CD14-positive monocyte (primary cell): ENCODE measurements around the gene WFIKKN2. TPM values are rescaled to one million over a fixed set of nuclear protein-coding genes. Genes with fewer than 3 reads are reported as not detected.

Source experiments
- DNase-seq, 3 donors: peaks; one replicate each; pipeline ENCODE4 v3.0.0-alpha.2; 2011 to 2022
- H2AFZ ChIP-seq: 2 replicates; pipeline ENCODE4 v1.6.0; 2012; ENCODE audit warnings: mild to moderate bottlenecking, low read depth, low read length, inconsistent platforms; ENCODE audit not compliant: insufficient read depth, poor library complexity, severe bottlenecking
- H3K27ac ChIP-seq, 2 donors: 1 replicate in 1 of 2; 2 replicates in 1 of 2; pipeline ENCODE4 v1.5.1; 2012 to 2013; ENCODE audit warnings: low read length in 2 of 2, control low read depth in 1 of 2, inconsistent platforms in 1 of 2, low read depth in 1 of 2, mild to moderate bottlenecking in 1 of 2
- H3K27me3 ChIP-seq, 2 donors: one replicate each; pipeline versions ENCODE4 v1.6.0 to v1.6.1; 2011 to 2013; ENCODE audit warnings: low read length in 2 of 2; ENCODE audit not compliant: control insufficient read depth in 2 of 2, insufficient read depth in 2 of 2
- H3K36me3 ChIP-seq, 2 donors: replicated peaks in 1 of 2; 1 replicate in 1 of 2; 2 replicates in 1 of 2; pipeline versions ENCODE4 v1.5.1 to v1.6.1; 2012 to 2013; ENCODE audit warnings: low read length in 2 of 2, control low read depth in 1 of 2, inconsistent platforms in 1 of 2, mild to moderate bottlenecking in 1 of 2; ENCODE audit not compliant: insufficient read depth in 2 of 2, control insufficient read depth in 1 of 2
- H3K4me1 ChIP-seq, 2 donors: 1 replicate in 1 of 2; 2 replicates in 1 of 2; pipeline versions ENCODE4 v1.5.1 to v1.6.1; 2012 to 2013; ENCODE audit warnings: low read length in 2 of 2, control low read depth in 1 of 2, inconsistent platforms in 1 of 2, mild to moderate bottlenecking in 1 of 2, moderate library complexity in 1 of 2; ENCODE audit not compliant: insufficient read depth in 2 of 2, control insufficient read depth in 1 of 2
- H3K4me2 ChIP-seq: replicated peaks from 2 replicates; pipeline ENCODE3; 2012; ENCODE audit warnings: low read length, moderate library complexity, mild to moderate bottlenecking; ENCODE audit not compliant: poor library complexity, severe bottlenecking; ENCODE audit errors: extremely low read depth
- H3K4me3 ChIP-seq, 3 experiments: fragments of 200-600 bp in 1 of 3; sonication (generic) in 1 of 3; replicated peaks in 1 of 3; 1 replicate in 2 of 3; 2 replicates in 1 of 3; pipeline ENCODE4 v1.5.1; 2011 to 2013; ENCODE audit warnings: low read length in 3 of 3, mild to moderate bottlenecking in 3 of 3, control low read depth in 2 of 3, low read depth in 2 of 3, inconsistent platforms in 1 of 3, moderate library complexity in 1 of 3
- H3K79me2 ChIP-seq: 2 replicates; pipeline ENCODE4 v1.6.0; 2012; ENCODE audit warnings: mild to moderate bottlenecking, control low read depth, inconsistent platforms, low read length, moderate library complexity; ENCODE audit not compliant: insufficient read depth
- H3K9ac ChIP-seq: 2 replicates; pipeline ENCODE4 v1.6.0; 2017; ENCODE audit warnings: low read length, mild to moderate bottlenecking; ENCODE audit not compliant: insufficient read depth, poor library complexity, severe bottlenecking
- H3K9me3 ChIP-seq, 2 donors: replicated peaks in 1 of 2; 1 replicate in 1 of 2; 2 replicates in 1 of 2; pipeline versions ENCODE4 v1.5.1 to v1.6.1; 2012 to 2013; ENCODE audit warnings: low read length in 2 of 2, control low read depth in 1 of 2; ENCODE audit not compliant: control insufficient read depth in 1 of 2, insufficient read depth in 1 of 2
- H4K20me1 ChIP-seq: 2 replicates; pipeline ENCODE4 v1.6.0; 2012; ENCODE audit warnings: mild to moderate bottlenecking, low read length, control low read depth, moderate library complexity; ENCODE audit not compliant: insufficient read depth
- H3K27ac Mint-ChIP-seq, 7 donors: one replicate each; pipeline ENCODE4 v1.8.0; 2020; ENCODE audit warnings: mild to moderate bottlenecking in 7 of 7, mixed read lengths in 7 of 7, moderate library complexity in 6 of 7, inconsistent platforms in 2 of 7
- H3K27me3 Mint-ChIP-seq, 3 donors: one replicate each; pipeline ENCODE4 v1.8.0; 2021 to 2022; ENCODE audit warnings: low read depth in 3 of 3, mild to moderate bottlenecking in 3 of 3, mixed read lengths in 3 of 3, moderate library complexity in 3 of 3, inconsistent platforms in 1 of 3
- H3K36me3 Mint-ChIP-seq, 2 donors: one replicate each; pipeline ENCODE4 v1.8.0; 2020; ENCODE audit warnings: mixed read lengths in 2 of 2, inconsistent platforms in 1 of 2, mild to moderate bottlenecking in 1 of 2
- H3K4me1 Mint-ChIP-seq: one replicate; pipeline ENCODE4 v1.8.0; 2020; ENCODE audit warnings: mild to moderate bottlenecking, mixed read lengths
- H3K4me3 Mint-ChIP-seq, 2 donors: one replicate each; pipeline ENCODE4 v1.8.0; 2020; ENCODE audit warnings: mild to moderate bottlenecking in 2 of 2, mixed read lengths in 2 of 2, moderate library complexity in 1 of 2
- H3K9me3 Mint-ChIP-seq, 7 donors: one replicate each; pipeline ENCODE4 v1.8.0; 2020 to 2022; ENCODE audit warnings: mixed read lengths in 7 of 7, mild to moderate bottlenecking in 6 of 7, moderate library complexity in 6 of 7, inconsistent platforms in 2 of 7
- CTCF ChIP-seq: fragments of 200-600 bp; IDR thresholded peaks from one replicate; pipeline ENCODE4 v1.8.0; 2022; ENCODE audit warnings: antibody characterized with exemption, mild to moderate bottlenecking
- WGBS: methylation state at CpG from one replicate; pipeline ENCODE4 v1.1.5; 2013; ENCODE audit warnings: missing lambda C conversion rate; ENCODE audit not compliant: insufficient coverage; 5-methylcytosine and 5-hydroxymethylcytosine counted together
- intact Hi-C, 2 donors: fragments of 100-400 bp; cut with micrococcal nuclease; formaldehyde crosslinking; loops; one replicate each; pipeline versions ENCODE4 v1.15.0 to v1.15.1; 2023
- polyA plus RNA-seq, 3 donors: library from polyadenylated mRNA; depleted of rRNA in 1 of 3; unstranded in 2 of 3; stranded (reverse) in 1 of 3; fragments of 300-500 nt in 2 of 3; fragments of >200 nt in 1 of 3; fragmentation: Illumina TruSeq in 2 of 3; gene quantifications; 1 replicate in 2 of 3; 2 replicates in 1 of 3; pipeline ENCODE4 v1.2.3, GENCODE V29; 2012 to 2021

WFIKKN2 gene
- polyA plus RNA-seq, 3 donors: 0.03 TPM; not detected in 2

GRCh38 chr17:50818921-50819657 lies 16.3 kb upstream of the WFIKKN2 start:
- H2AFZ ChIP-seq: no peak overlapping the region
- no peak overlapping the region for H3K4me3 Mint-ChIP-seq
- H3K9me3 Mint-ChIP-seq: peaks cover 0 to 7% (median 0%) of the 10 kb centered on the region in 7 donors
- no peaks in the 10 kb centered on the region for H3K27me3 ChIP-seq
- no peak for TF ChIP-seq CTCF
- H3K4me1 Mint-ChIP-seq: peaks cover 21% of the 10 kb centered on the region
- no peaks in the 10 kb centered on the region for H3K79me2 ChIP-seq
- no peaks in the 10 kb centered on the region for H3K36me3 Mint-ChIP-seq
- no peak overlapping the region for H3K9ac ChIP-seq
- H4K20me1 ChIP-seq: no peaks in the 10 kb centered on the region
- H3K27ac Mint-ChIP-seq: no peak overlapping the region
- no peak overlapping the region for H3K4me3 ChIP-seq
- no peak overlapping the region for H3K4me2 ChIP-seq
- peaks cover 10 to 12% of the 10 kb centered on the region in 2 donors for H3K4me1 ChIP-seq
- no peak for DNase-seq
- H3K9me3 ChIP-seq: peaks cover 0 to 3% of the 10 kb centered on the region in 2 donors
- intact Hi-C loops: no loop called here
- no peak overlapping the region for H3K27ac ChIP-seq
- 54% methylated on average over 5 of the region's 6 CpGs for WGBS
- H3K36me3 ChIP-seq: no peaks in the 10 kb centered on the region
- peaks cover 4 to 11% (median 7%) of the 10 kb centered on the region in 3 donors for H3K27me3 Mint-ChIP-seq

GRCh38 chr17:50820651-50821050 lies 14.7 kb upstream of the WFIKKN2 start:
- Histone ChIP-seq H3K27ac (no peak overlapping the region), H3K36me3 (no peaks in the 10 kb centered on the region), H3K79me2 (no peaks in the 10 kb centered on the region), H3K27me3 (no peaks in the 10 kb centered on the region), H3K4me3 (no peak overlapping the region), H2AFZ (no peak overlapping the region), H3K9ac (no peak overlapping the region), H3K4me2 (no peak overlapping the region), H4K20me1 (no peaks in the 10 kb centered on the region), H3K9me3 (peaks cover 0 to 3% of the 10 kb centered on the region in 2 donors), H3K4me1 (peaks cover 6 to 9% of the 10 kb centered on the region in 2 donors)
- Mint-ChIP-seq H3K36me3 (no peaks in the 10 kb centered on the region), H3K27ac (no peak overlapping the region), H3K4me1 (peaks cover 17% of the 10 kb centered on the region), H3K4me3 (no peak overlapping the region), H3K27me3 (peaks cover 2 to 9% (median 7%) of the 10 kb centered on the region in 3 donors), H3K9me3 (peaks cover 0 to 7% (median 0%) of the 10 kb centered on the region in 7 donors)
- intact Hi-C loops: no loop called here
- no peak for TF ChIP-seq CTCF
- WGBS: 78% methylated on average over 3 of the region's 10 CpGs
- no peak for DNase-seq
